HL-60 (cell line): ENCODE data around the gene MAPK7.
A peak's percentile ranks its signal among the peaks of the same experiment; 100 is the strongest.

Source experiments
- DNase-seq, 2 experiments: peaks; one replicate each; pipeline ENCODE4 v3.0.0-alpha.2; 2010 to 2020; ENCODE audit warnings: low read depth in 1 of 2, low spot score in 1 of 2
- H3K27ac ChIP-seq: fragments of 250-450 bp; sonication (Bioruptor Pico); replicated peaks from 2 replicates; pipeline ENCODE4 v1.5.1; 2020; ENCODE audit warnings: mild to moderate bottlenecking, moderate library complexity
- H3K27me3 ChIP-seq: fragments of 250-450 bp; sonication (Bioruptor Pico); 2 replicates; pipeline ENCODE4 v1.5.1; 2021; ENCODE audit warnings: mild to moderate bottlenecking, moderate library complexity; ENCODE audit not compliant: insufficient read depth, poor library complexity, severe bottlenecking
- H3K4me3 ChIP-seq: replicated peaks from 2 replicates; pipeline ENCODE4 v1.5.1; 2011; ENCODE audit warnings: mild to moderate bottlenecking, control low read depth, low read length; ENCODE audit not compliant: insufficient read depth
- GABPA ChIP-seq: IDR thresholded peaks from 2 replicates; pipeline ENCODE4 v1.6.1; 2012; ENCODE audit warnings: low read depth
- POLR2AphosphoS5 ChIP-seq: IDR thresholded peaks from 2 replicates; pipeline ENCODE4 v1.6.1; 2012; ENCODE audit warnings: low read depth
- REST ChIP-seq: IDR thresholded peaks from 2 replicates; pipeline ENCODE4 v1.6.1; 2012; ENCODE audit warnings: low read depth; ENCODE audit not compliant: insufficient replicate concordance
- SPI1 ChIP-seq: IDR thresholded peaks from 2 replicates; pipeline ENCODE4 v1.6.1; 2012; ENCODE audit warnings: low read depth, mild to moderate bottlenecking, borderline replicate concordance
- TF ChIP-seq, protein P1 (sequence below): IDR thresholded peaks from one replicate; pipeline ENCODE4 v1.5.1; 2011; ENCODE audit warnings: low read length, control low read depth, inconsistent platforms; ENCODE audit not compliant: insufficient read depth

The MAPK7 gene

DNA sequence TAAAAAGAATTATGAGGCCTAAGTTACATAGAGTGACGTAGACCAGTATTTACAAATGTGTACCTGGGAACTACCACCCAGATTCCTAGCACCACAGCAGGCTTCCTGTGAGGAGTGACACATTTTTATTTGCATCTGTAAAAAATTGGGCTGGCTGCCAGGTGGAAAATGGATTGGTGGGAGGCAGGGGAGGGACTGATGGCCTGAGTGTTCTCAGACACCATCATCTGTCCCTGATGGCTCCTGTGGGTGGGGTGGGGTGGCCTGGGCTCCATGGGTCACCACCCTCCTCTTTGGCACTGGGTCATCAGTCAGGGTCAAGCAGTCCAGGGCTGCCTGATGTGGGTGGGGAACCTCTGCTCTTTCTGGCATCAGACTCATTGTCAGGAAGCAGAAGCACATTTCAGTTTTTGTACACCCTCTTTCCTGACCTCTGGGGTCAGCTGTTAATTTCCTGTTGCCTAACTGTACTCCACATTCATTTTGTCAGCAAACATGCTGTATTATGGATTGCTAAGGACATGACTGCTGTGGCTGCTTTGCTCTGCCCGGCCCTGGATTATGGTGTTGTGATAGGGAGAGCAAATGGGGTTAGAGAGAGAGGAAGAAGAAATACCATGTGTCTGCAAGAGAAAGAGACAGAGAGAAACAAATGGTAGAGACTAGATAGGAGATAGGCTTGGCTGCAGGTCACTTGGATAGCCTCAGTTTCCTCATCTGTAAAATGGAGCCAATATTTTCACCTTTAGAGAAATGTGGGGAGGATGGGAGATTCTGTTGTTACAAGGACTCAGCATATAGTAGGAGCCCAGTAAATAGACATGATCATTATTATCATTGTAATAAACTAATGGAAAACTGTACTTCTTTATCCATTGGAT lies 20.2 kb downstream of the MAPK7 start:
- Histone ChIP-seq H3K4me3 (no peak overlapping the region), H3K27me3 (no peaks in the 10 kb centered on the region), H3K27ac (peak overlapping the region; percentile 48)
- no peak for TF ChIP-seq GABPA
- DNase-seq, result peak in 1 of 2 experiments; percentile 39

DNA sequence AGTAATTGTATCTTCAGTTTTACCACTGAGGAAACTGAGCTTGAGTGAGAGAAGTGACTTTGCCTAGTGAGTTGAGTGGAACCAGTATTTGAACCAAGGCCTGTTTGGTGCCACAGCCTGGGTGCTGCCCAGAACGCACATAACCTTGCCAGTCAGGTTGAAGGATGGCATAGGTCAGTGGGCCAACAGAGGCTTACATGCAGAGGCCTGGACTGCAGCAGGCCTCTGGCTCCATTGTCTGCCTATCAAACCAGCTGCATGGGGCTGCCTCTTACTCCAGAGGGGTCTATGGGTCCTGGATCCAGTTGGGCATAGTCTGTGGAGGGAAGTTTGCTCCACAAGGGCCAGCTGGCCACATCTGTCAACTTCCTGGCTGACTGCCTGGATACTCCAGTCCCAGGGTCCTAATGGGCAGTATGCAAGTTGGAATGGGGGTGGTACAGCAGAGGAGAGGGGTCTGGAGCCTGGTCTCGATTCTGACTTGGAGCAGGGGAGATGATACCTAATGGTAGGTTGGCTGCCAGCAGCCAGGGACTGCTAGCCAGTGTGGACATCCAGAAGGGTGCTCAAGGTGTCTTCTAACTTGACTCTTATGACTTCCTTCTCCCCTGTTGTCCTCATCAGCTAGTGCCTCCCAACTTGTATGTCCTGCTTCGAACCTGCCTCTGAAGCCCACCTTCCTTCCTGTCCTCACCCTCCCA lies 21.6 kb downstream of the MAPK7 start:
- H3K27me3 ChIP-seq, result no peaks in the 10 kb centered on the region
- TF ChIP-seq REST, result no peak
- H3K4me3 ChIP-seq, result no peak overlapping the region
- no peak for DNase-seq
- H3K27ac ChIP-seq, result no peak overlapping the region

DNA sequence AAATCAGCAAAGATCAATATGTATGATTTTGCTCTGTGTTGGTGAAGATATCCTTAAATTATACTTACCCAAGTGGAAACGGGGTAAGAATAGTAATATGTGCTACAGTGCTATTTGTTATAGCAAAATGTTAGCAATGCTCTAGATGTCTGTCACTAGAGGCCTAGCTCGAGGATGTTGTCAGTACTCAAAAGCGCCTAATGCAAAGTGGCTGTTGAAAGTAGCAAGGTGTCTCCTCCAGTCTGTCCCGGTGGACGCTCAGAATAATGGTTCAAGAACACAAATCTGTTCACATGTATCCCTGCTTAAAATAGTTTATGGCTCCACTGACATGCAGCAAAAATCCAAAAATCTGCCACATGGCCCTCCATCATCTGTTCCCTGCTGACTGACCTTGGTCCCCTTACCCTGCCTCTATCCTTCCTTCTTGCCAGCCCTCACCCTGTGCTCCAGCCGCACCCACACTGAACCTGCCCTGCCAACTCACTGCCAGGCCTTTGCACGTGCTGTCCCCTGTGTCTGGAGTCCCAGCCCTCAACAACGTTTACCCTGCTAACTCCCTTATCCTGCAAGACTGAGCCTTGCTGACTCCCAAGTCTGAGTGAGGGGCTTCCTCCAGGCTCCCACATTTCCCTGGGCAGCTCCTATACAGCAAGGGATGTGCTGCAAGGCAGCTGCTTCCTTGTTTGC lies 23.2 kb downstream of the MAPK7 start:
- no peak for DNase-seq
- TF ChIP-seq, protein P1, sequence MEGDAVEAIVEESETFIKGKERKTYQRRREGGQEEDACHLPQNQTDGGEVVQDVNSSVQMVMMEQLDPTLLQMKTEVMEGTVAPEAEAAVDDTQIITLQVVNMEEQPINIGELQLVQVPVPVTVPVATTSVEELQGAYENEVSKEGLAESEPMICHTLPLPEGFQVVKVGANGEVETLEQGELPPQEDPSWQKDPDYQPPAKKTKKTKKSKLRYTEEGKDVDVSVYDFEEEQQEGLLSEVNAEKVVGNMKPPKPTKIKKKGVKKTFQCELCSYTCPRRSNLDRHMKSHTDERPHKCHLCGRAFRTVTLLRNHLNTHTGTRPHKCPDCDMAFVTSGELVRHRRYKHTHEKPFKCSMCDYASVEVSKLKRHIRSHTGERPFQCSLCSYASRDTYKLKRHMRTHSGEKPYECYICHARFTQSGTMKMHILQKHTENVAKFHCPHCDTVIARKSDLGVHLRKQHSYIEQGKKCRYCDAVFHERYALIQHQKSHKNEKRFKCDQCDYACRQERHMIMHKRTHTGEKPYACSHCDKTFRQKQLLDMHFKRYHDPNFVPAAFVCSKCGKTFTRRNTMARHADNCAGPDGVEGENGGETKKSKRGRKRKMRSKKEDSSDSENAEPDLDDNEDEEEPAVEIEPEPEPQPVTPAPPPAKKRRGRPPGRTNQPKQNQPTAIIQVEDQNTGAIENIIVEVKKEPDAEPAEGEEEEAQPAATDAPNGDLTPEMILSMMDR, result no peak
- TF ChIP-seq POLR2AphosphoS5, result no peak
- no peak for TF ChIP-seq REST
- TF ChIP-seq GABPA, result no peak
- TF ChIP-seq SPI1, result no peak
- Histone ChIP-seq H3K27me3 (no peaks in the 10 kb centered on the region), H3K27ac (no peak overlapping the region), H3K4me3 (no peak overlapping the region)

- TF ChIP-seq REST (no peak), GABPA (no peak), POLR2AphosphoS5 (no peak), SPI1 (no peak)
- TF ChIP-seq, protein P1, result no peak
- H3K27ac ChIP-seq, result no peak overlapping the region
- no peaks in the 10 kb centered on the region for H3K27me3 ChIP-seq
- no peak for DNase-seq
- H3K4me3 ChIP-seq, result no peak overlapping the region
These were observed 23.9 kb downstream of the MAPK7 start for GRCh38 chr17:19402171-19402570.
